WTC11 (cell line): Measurements from ENCODE around the gene PTPRN. TPM values are rescaled to one million over a fixed set of nuclear protein-coding genes. Genes with fewer than 3 reads are reported as not detected.

Source experiments
- ATF3 ChIP-seq: sonication (generic); formaldehyde crosslinking; conservative IDR thresholded peaks from 2 replicates; pipeline ENCODE4 v1.8.1; 2022; ENCODE audit warnings: mild to moderate bottlenecking, missing genetic modification reagents
- CBFB ChIP-seq: sonication (generic); formaldehyde crosslinking; IDR thresholded peaks from 2 replicates; pipeline ENCODE4 v1.8.1; 2022; ENCODE audit warnings: mild to moderate bottlenecking, low read depth, missing genetic modification reagents
- CREB1 ChIP-seq: sonication (generic); formaldehyde crosslinking; IDR thresholded peaks from 2 replicates; pipeline ENCODE4 v1.8.0; 2023; ENCODE audit warnings: mild to moderate bottlenecking, missing genetic modification reagents
- EMX1 ChIP-seq: fragments of 250-450 bp; sonication (Bioruptor Pico); IDR thresholded peaks from 2 replicates; pipeline ENCODE4 v1.8.0; 2021; ENCODE audit warnings: mild to moderate bottlenecking
- HMGA2 ChIP-seq: fragments of 250-450 bp; sonication (Bioruptor Pico); IDR thresholded peaks from 2 replicates; pipeline ENCODE4 v1.4.0; 2021; ENCODE audit warnings: mild to moderate bottlenecking, moderate library complexity
- MYBL2 ChIP-seq: sonication (generic); formaldehyde crosslinking; IDR thresholded peaks from 2 replicates; pipeline ENCODE4 v1.8.1; 2023; ENCODE audit warnings: mild to moderate bottlenecking, moderate library complexity, missing genetic modification reagents
- OVOL2 ChIP-seq: fragments of 250-450 bp; sonication (Bioruptor Pico); IDR thresholded peaks from 2 replicates; pipeline ENCODE4 v1.9.0; 2021; ENCODE audit warnings: mild to moderate bottlenecking, borderline replicate concordance
- PRRX2 ChIP-seq: fragments of 250-450 bp; sonication (Bioruptor Pico); IDR thresholded peaks from 2 replicates; pipeline ENCODE4 v1.8.0; 2021; ENCODE audit warnings: mild to moderate bottlenecking
- SMAD3 ChIP-seq: sonication (generic); formaldehyde crosslinking; IDR thresholded peaks from 2 replicates; pipeline ENCODE4 v1.8.0; 2022; ENCODE audit warnings: missing genetic modification reagents, mild to moderate bottlenecking, borderline replicate concordance
- TP53 ChIP-seq: sonication (generic); formaldehyde crosslinking; IDR thresholded peaks from 2 replicates; pipeline ENCODE4 v1.8.1; 2023; ENCODE audit warnings: mild to moderate bottlenecking, missing genetic modification reagents
- USF2 ChIP-seq: sonication (generic); formaldehyde crosslinking; IDR thresholded peaks from 2 replicates; pipeline ENCODE4 v1.8.1; 2023; ENCODE audit warnings: mild to moderate bottlenecking, missing genetic modification reagents, moderate library complexity
- ZNF121 ChIP-seq: sonication (generic); formaldehyde crosslinking; IDR thresholded peaks from 2 replicates; pipeline ENCODE4 v1.8.0; 2023; ENCODE audit warnings: missing genetic modification reagents
- total RNA-seq: library from RNA; stranded (reverse); gene quantifications from 3 replicates; pipeline ENCODE4 v1.2.3, GENCODE V29; 2021
- TF ChIP-seq, protein P1 (sequence below): sonication (generic); formaldehyde crosslinking; IDR thresholded peaks from 2 replicates; pipeline ENCODE4 v1.8.0; 2022; ENCODE audit warnings: mild to moderate bottlenecking, missing genetic modification reagents
- TF ChIP-seq, protein P2 (sequence below): fragments of 250-450 bp; sonication (Bioruptor Pico); IDR thresholded peaks from 2 replicates; pipeline ENCODE4 v2.1.2; 2022; ENCODE audit warnings: mild to moderate bottlenecking, moderate library complexity
- TF ChIP-seq, protein P3 (sequence below): sonication (generic); formaldehyde crosslinking; IDR thresholded peaks from 2 replicates; pipeline ENCODE4 v1.8.0; 2023; ENCODE audit warnings: missing genetic modification reagents, mild to moderate bottlenecking, borderline replicate concordance
- TF ChIP-seq, protein P4 (sequence below): sonication (generic); formaldehyde crosslinking; IDR thresholded peaks from 2 replicates; pipeline ENCODE4 v1.8.0; 2022; ENCODE audit warnings: missing genetic modification reagents
- TF ChIP-seq, protein P5 (sequence below): fragments of 250-450 bp; sonication (Bioruptor Pico); IDR thresholded peaks from 2 replicates; pipeline ENCODE4 v1.9.0; 2021; ENCODE audit warnings: mild to moderate bottlenecking

Gene PTPRN
- total RNA-seq, 1 experiment from 2014 or later = 3.8 TPM

DNA sequence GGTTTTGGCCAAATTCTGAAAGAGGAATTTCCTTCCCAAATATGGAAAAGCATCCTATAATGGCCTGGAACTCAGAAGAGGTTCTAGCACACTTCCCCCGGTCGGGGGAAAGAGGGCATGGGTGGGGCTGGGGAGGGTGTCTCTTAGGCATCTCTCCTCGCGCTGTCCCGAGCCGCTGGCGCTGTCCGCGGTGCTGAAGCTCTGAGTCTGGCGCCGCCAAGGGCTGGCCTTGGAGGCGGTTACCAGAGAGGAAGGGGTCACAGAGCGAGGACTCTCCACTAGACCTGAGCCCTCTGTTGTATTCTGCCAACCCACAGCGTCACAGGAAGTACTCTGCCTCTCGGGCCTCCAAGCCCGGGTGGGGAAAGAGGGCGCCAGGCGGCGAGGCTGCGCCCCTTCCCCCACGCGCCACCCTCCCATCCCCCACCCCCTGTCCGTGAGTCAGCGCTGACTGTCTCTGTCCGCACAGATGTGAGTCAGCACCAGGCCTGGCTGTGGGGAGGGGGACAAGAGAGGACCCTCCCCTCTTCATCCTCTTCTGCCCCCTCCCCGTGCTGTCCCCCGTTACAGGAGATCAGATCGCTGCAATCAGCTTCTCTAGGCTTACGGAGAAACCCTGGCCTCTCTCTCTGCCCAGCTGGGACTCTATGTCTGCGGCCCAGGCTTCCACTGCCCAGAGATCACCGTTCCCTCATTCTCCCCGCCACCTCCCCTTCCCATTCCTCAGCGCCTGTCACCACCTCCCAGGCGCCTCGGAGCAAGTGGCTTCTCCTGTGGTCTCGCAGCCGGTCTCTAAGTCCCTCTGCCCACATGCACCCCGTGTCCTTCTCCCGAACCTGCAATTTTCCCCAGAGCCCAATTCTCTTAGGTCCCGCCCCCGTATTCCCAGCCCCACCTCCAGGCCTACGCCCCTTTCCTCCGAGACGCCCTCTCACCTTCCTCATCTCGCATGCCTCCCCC, 779 bp downstream of the PTPRN start (continued):
- TF ChIP-seq, protein P1, sequence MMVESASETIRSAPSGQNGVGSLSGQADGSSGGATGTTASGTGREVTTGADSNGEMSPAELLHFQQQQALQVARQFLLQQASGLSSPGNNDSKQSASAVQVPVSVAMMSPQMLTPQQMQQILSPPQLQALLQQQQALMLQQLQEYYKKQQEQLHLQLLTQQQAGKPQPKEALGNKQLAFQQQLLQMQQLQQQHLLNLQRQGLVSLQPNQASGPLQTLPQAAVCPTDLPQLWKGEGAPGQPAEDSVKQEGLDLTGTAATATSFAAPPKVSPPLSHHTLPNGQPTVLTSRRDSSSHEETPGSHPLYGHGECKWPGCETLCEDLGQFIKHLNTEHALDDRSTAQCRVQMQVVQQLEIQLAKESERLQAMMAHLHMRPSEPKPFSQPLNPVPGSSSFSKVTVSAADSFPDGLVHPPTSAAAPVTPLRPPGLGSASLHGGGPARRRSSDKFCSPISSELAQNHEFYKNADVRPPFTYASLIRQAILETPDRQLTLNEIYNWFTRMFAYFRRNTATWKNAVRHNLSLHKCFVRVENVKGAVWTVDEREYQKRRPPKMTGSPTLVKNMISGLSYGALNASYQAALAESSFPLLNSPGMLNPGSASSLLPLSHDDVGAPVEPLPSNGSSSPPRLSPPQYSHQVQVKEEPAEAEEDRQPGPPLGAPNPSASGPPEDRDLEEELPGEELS (CRISPR knock-in tag) = peak; percentile 97
- TF ChIP-seq OVOL2 (CRISPR knock-in tag) (no peak), CREB1 (CRISPR knock-in tag) (0 out of 2 replicates have a peak, but pooled peaks have one; percentile 68), PRRX2 (CRISPR knock-in tag) (no peak), CBFB (peak; percentile 71; the same call in 1 of the 2 replicates), USF2 (CRISPR knock-in tag) (no peak), ATF3 (CRISPR knock-in tag) (no peak), SMAD3 (CRISPR knock-in tag) (peak; percentile 95; the same call in 1 of the 2 replicates), EMX1 (CRISPR knock-in tag) (no peak), ZNF121 (CRISPR knock-in tag) (0 out of 2 replicates have a peak, but pooled peaks have one; percentile 30), TP53 (CRISPR knock-in tag) (peak; percentile 65), MYBL2 (CRISPR knock-in tag) (peak; percentile 80), HMGA2 (CRISPR knock-in tag) (no peak)
- TF ChIP-seq, protein P2, sequence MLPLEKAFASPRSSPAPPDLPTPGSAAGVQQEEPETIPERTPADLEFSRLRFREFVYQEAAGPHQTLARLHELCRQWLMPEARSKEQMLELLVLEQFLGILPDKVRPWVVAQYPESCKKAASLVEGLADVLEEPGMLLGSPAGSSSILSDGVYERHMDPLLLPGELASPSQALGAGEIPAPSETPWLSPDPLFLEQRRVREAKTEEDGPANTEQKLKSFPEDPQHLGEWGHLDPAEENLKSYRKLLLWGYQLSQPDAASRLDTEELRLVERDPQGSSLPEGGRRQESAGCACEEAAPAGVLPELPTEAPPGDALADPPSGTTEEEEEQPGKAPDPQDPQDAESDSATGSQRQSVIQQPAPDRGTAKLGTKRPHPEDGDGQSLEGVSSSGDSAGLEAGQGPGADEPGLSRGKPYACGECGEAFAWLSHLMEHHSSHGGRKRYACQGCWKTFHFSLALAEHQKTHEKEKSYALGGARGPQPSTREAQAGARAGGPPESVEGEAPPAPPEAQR (CRISPR knock-in tag) = no peak
- TF ChIP-seq, protein P3, sequence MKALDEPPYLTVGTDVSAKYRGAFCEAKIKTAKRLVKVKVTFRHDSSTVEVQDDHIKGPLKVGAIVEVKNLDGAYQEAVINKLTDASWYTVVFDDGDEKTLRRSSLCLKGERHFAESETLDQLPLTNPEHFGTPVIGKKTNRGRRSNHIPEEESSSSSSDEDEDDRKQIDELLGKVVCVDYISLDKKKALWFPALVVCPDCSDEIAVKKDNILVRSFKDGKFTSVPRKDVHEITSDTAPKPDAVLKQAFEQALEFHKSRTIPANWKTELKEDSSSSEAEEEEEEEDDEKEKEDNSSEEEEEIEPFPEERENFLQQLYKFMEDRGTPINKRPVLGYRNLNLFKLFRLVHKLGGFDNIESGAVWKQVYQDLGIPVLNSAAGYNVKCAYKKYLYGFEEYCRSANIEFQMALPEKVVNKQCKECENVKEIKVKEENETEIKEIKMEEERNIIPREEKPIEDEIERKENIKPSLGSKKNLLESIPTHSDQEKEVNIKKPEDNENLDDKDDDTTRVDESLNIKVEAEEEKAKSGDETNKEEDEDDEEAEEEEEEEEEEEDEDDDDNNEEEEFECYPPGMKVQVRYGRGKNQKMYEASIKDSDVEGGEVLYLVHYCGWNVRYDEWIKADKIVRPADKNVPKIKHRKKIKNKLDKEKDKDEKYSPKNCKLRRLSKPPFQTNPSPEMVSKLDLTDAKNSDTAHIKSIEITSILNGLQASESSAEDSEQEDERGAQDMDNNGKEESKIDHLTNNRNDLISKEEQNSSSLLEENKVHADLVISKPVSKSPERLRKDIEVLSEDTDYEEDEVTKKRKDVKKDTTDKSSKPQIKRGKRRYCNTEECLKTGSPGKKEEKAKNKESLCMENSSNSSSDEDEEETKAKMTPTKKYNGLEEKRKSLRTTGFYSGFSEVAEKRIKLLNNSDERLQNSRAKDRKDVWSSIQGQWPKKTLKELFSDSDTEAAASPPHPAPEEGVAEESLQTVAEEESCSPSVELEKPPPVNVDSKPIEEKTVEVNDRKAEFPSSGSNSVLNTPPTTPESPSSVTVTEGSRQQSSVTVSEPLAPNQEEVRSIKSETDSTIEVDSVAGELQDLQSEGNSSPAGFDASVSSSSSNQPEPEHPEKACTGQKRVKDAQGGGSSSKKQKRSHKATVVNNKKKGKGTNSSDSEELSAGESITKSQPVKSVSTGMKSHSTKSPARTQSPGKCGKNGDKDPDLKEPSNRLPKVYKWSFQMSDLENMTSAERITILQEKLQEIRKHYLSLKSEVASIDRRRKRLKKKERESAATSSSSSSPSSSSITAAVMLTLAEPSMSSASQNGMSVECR (CRISPR knock-in tag) = peak; percentile 98
- TF ChIP-seq, protein P4, sequence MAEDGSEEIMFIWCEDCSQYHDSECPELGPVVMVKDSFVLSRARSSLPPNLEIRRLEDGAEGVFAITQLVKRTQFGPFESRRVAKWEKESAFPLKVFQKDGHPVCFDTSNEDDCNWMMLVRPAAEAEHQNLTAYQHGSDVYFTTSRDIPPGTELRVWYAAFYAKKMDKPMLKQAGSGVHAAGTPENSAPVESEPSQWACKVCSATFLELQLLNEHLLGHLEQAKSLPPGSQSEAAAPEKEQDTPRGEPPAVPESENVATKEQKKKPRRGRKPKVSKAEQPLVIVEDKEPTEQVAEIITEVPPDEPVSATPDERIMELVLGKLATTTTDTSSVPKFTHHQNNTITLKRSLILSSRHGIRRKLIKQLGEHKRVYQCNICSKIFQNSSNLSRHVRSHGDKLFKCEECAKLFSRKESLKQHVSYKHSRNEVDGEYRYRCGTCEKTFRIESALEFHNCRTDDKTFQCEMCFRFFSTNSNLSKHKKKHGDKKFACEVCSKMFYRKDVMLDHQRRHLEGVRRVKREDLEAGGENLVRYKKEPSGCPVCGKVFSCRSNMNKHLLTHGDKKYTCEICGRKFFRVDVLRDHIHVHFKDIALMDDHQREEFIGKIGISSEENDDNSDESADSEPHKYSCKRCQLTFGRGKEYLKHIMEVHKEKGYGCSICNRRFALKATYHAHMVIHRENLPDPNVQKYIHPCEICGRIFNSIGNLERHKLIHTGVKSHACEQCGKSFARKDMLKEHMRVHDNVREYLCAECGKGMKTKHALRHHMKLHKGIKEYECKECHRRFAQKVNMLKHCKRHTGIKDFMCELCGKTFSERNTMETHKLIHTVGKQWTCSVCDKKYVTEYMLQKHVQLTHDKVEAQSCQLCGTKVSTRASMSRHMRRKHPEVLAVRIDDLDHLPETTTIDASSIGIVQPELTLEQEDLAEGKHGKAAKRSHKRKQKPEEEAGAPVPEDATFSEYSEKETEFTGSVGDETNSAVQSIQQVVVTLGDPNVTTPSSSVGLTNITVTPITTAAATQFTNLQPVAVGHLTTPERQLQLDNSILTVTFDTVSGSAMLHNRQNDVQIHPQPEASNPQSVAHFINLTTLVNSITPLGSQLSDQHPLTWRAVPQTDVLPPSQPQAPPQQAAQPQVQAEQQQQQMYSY (CRISPR knock-in tag) = no peak
- TF ChIP-seq, protein P5, sequence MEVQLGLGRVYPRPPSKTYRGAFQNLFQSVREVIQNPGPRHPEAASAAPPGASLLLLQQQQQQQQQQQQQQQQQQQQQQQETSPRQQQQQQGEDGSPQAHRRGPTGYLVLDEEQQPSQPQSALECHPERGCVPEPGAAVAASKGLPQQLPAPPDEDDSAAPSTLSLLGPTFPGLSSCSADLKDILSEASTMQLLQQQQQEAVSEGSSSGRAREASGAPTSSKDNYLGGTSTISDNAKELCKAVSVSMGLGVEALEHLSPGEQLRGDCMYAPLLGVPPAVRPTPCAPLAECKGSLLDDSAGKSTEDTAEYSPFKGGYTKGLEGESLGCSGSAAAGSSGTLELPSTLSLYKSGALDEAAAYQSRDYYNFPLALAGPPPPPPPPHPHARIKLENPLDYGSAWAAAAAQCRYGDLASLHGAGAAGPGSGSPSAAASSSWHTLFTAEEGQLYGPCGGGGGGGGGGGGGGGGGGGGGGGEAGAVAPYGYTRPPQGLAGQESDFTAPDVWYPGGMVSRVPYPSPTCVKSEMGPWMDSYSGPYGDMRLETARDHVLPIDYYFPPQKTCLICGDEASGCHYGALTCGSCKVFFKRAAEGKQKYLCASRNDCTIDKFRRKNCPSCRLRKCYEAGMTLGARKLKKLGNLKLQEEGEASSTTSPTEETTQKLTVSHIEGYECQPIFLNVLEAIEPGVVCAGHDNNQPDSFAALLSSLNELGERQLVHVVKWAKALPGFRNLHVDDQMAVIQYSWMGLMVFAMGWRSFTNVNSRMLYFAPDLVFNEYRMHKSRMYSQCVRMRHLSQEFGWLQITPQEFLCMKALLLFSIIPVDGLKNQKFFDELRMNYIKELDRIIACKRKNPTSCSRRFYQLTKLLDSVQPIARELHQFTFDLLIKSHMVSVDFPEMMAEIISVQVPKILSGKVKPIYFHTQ (CRISPR knock-in tag) = no peak
